ENCODE measurements around the gene AWAT1.
A peak's percentile ranks its signal among the peaks of the same experiment; 100 is the strongest.
"Not testable (repeated sequence)": the region's sequence is repeated elsewhere in the genome, so short reads cannot be mapped to it uniquely, and the experiment has no call there.

AWAT1 gene

DNA sequence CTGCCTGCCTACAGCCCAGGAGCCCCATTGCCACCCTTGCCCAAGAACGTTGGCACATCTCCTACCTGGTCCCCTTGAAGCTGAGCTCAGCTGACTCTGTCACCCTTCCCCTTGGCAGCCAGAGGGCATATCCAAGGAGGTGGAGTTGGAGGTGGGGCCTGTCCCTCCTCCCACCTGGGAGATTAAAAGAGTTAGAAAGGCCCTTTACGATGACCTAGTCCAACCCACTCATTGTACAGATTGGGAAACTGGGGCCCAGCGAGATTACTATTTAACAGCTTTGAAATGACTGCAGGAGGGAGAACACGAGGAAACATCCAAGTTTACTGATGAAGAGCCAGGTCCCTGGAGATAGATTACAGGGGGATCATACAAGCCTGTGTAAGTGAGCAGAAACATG, 25.6 kb downstream of the AWAT1 start, which contains the start of gene P2RY4:
Gene P2RY4 (minus strand): TSS at position 101 of the 400 bp plus-strand sequence. CDS start 580 bp downstream, outside the sequence.
- no peak for DNase-seq (ENCODE audit: low read depth in 2 of 3, low spot score in 1 of 3)

DNA sequence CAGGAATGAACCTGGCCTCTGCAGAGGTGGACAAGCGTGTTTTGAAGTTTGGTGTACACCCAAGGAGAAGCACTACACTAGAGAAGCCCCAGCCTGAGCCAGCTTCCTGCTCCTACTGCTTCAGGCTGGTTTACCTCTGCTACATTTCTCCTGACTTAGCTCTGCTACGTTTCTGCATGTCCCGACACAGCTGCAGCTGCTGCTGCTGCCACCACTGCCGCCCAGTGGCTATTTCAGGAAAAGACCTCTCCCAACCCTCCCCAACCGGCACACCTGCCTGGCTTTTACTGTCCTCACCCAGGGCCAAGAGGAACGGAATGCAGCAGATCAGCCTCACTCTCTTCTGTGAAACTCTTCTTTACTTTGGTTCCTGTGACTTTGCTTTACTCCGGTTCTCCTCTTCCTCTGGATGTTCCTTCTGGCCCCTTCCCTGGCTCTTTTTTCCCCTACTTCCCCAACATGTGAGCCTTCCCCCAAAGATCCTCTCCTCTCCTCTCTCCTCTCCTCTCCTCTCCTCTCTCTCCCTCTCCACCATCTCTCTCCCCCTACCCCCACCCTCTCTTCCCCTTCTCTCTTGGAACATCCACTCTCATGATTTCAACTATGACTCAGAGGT, 28.6 kb downstream of the AWAT1 start:
- DNase-seq (ENCODE audit: low read depth in 2 of 3, low spot score in 1 of 3): peak; percentile 1 to 48 (median 5)

DNA sequence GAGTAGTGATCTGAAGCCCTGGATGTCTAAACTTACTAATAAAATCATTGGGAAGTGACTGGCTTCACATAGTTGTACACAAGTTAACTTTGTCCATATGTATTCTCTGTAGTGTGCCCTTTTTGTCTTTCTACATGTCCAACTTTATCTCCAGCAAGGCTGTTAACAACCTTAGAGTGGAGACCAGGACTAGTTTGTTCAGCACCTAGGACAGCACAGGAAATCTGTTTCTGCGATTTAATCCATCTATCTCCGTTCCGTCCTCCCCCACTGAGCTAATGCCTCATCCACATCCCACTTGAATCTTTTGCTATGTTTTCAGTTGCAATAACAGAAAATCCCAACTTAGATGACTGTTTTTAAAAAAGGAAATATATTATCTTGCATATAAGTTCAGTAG, 30.3 kb downstream of the AWAT1 start:
- DNase-seq (ENCODE audit: low read depth in 2 of 3, low spot score in 1 of 3): no peak

DNA sequence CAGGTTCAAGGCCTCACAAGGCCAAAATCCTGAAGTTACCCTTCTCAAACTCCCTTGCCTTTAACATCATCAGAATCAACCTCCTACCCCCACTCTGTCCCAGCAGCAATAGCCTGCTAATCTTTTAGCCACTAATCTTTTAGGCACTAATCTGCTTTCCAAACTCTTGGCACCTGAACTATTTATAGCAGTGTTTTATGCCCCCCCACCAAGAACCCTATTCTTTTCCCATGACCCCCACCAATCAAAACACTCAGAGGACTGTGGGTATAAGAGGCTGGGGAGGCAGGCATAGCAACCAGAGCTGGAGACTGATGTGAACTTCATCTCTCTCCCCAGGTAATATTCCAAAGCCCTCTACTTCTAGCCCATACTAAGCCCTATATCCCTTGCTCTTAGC, 33.6 kb downstream of the AWAT1 start, which contains the start of gene ARR3:
Gene ARR3 (plus strand): TSS at position 301 of the 400 bp plus-strand sequence. CDS start 1,052 bp downstream, outside the sequence.
- DNase-seq (ENCODE audit: low read depth in 2 of 3, low spot score in 1 of 3): no peak

DNA sequence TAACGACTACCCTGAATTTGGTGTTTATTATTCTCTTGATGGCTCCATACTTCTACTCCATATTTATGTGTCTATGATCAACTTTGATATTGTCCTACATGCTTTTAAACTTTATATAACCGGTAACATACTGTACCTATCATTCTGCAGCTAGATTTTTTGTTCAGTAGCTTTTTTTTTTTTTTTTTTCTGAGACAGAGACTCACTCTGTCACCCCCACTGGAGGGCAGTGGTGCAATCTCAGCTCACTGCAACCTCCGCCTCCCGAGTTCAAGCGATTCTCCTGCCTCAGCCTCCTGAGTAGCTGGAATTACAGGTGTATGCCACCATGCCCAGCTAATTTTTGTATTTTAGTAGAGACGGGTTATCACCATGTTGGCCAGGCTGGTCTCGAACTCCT, 39.6 kb downstream of the AWAT1 start:
- DNase-seq (ENCODE audit: low read depth in 2 of 3, low spot score in 1 of 3): not testable (repeated sequence)

DNA sequence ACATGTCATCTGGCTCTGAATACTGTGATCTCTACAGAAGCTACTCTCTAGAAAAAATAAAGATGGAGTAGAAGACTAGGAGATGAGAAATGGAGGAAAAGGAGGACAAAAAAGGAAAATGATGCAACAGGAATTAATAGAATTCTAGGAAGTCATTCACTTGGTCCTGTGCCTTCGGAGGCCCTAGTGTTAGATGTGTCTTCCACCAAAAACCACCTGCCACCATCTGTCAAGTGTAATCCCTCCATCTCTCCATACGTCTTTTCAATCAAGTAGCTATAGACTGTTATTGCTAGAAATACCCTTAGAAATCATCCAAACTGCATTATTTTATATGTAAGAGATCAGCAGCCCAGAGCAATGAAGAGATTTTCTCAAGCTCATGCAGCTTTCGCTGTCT, 44.6 kb downstream of the AWAT1 start:
- no peak for DNase-seq (ENCODE audit: low read depth in 2 of 3, low spot score in 1 of 3)

DNA sequence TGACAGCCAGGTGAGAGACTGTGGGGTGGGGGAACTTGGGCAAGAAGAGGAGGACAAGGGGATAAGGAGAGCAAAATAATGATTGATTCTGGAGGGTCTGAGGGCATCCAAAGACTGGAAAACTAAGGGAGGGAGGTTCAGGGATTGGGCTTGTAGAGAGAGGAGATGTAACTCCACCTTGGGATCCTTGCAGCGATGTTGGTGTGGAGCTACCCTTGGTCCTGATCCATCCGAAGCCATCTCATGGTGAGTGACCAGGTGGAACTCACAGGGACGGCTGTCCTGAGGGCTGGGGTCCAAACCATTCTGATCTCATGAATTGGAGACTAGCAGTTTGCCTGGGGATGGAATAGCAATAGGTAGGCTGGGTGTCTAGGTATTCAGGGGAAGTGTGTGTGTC, 46.1 kb downstream of the AWAT1 start:
- DNase-seq (ENCODE audit: low read depth in 2 of 3, low spot score in 1 of 3): no peak

DNA sequence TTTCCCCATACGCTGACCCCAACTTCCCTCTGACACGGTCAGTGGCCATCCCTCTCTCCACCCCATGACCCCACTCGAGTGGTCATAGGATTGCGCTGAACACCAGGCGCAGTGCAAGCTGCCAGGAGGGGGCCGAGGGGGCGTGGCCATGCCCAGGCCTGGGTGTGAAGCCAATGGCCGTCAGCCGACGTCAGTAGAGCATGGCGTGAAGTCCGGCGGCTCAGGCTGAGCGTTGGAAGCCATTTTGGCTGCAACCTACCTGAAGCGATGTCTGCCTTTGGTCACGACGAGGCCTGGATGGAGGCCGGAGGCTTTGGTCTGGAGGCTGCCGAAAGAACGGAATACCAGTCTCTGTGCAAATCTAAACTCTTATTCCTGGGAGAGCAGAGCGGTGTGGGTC, 47.5 kb downstream of the AWAT1 start, which contains the start of gene RAB41:
Gene RAB41 (plus strand): TSS at position 222 of the 400 bp plus-strand sequence. CDS start 46 bp downstream, at position 268.
- no peak for DNase-seq (ENCODE audit: low read depth in 2 of 3, low spot score in 1 of 3)

DNA sequence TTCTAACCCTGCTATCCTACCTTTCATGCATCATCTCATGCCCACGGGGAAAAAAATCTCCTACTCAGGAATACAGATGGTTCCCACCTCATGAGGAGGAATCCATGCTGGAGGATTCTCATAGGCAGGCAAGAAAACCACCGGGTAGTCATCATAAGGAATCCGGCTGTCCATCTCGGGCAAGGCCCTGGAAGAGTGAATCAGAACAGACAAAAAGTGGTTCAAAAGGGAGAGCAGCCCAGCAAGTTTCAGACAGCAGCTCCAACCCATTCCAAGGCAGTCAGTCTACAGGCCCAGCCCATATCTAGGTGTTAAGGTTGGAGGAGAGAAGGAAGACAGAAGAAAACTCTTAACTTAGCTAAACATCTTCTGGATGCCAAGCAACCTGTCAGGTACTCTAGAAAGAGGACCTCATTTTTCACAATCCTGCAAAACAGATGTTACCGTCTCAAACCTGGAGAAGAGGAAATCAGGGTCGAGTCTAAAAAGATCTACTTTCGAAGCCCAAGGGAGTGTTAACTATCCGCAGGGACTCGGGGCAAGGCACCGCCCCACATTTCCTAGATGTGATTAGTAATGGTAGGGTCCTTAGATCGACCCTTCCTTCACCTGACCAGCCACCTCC, 54.8 kb downstream of the AWAT1 start:
- DNase-seq (ENCODE audit: low read depth in 2 of 3, low spot score in 1 of 3): no peak

Measured in stimulated activated CD4-positive, alpha-beta T cell treated with anti-CD3 and anti-CD28 coated beads, Interleukin-12 subunit alpha, Interleukin-12 subunit beta, amount 100 ng/mL, for 48 hours (primary cell).